GM18498 (cell line): ENCODE measurements around the gene EAPP.
A peak's percentile ranks its signal among the peaks of the same experiment; 100 is the strongest.
"Not testable (repeated sequence)": the region's sequence is repeated elsewhere in the genome, so short reads cannot be mapped to it uniquely, and the experiment has no call there.

Experiments
- ATAC-seq: cut with Tn5 transposase; IDR thresholded peaks from one replicate; pipeline ENCODE4 v1.9.1; 2021; ENCODE audit warnings: mild to moderate bottlenecking, moderate library complexity; ENCODE audit not compliant: unreplicated experiment

The EAPP gene, protein sequence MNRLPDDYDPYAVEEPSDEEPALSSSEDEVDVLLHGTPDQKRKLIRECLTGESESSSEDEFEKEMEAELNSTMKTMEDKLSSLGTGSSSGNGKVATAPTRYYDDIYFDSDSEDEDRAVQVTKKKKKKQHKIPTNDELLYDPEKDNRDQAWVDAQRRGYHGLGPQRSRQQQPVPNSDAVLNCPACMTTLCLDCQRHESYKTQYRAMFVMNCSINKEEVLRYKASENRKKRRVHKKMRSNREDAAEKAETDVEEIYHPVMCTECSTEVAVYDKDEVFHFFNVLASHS

DNA sequence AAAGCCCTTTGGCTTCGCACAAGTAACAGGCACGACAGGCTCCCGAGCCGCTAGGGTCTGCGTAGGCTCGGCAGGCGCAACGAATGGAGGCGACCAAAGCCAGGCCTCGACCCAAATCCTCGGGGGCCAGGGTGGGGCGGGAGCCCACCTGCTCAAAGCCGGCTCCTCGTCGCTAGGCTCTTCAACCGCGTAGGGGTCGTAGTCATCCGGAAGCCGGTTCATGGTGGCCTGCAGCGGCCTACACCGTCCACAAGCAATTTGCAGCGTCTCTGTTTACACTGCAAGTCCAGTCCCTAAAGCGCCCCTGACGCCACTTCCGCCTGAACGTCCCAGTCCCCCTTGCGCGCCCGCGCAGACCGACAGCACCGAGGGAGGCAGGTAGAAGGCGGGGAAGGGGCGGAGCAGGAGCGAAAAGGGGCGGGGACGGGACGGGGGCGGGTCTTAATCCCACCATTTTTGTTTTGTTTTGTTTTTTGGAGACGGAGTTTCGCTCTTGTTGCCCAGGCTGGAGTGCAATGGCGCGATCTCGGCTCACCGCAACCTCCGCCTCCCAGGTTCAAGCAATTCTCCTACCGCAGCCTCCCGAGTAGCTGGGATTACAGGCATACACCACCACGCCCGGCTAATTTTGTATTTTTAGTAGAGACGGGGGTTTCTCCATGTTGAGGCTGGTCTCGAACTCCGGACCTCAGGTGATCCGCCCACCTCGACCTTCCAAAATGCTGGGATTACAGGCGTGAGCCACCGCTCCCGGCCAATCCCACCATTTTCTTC lies at the start of gene EAPP:
Gene EAPP, minus strand, starts transcription at position 295 of the 774 bp plus-strand sequence. Its CDS starts 73 bp downstream, at position 222.
- ATAC-seq: peak; percentile 100

DNA sequence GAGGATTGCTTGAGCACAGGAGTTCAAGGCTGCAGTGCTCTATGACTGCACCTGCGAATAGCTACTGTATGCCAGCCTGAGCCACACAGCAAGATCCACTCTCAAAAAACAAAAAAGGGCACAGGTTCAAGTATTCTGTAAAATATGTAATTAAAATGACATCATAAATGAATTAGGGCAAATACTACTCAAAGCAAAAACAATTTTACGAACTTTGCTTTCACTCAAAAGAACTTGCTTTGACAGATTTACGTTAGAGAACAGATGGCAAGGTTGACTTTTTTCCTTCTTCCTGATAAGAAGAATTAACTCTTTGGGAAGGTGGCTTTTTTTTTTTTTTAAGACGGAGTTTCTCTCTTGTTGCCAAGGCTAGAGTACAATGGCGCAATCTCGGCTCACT lies 44.0 kb upstream of the EAPP start:
- ATAC-seq: no peak

DNA sequence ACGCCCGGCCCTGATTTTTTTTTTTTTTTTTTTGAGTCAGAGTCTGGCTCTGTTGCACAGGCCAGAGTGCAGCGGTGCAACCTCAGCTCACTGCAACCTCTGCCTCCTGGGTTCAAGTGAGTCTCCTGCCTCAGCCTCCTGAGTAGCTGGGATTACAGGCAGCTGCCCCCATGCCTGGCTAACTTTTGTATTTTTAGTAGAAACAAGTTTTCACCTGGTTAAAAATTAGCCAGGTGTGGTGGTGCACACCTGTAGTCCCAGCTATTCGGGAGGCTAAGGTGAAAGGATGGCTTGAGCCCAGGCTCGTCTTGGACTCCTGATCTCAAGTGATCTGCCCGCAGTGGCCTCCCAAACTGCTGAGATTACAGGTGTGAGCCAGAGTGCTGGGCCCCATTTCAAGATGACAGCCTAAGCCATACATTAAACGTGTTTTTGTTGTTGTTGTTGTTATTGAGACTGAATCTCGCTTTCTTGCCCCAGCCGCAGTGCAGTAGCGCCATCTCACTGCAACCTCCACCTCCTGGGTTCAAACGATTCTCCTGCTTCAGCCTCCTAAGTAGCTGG lies 42.7 kb upstream of the EAPP start:
- ATAC-seq: no peak

DNA sequence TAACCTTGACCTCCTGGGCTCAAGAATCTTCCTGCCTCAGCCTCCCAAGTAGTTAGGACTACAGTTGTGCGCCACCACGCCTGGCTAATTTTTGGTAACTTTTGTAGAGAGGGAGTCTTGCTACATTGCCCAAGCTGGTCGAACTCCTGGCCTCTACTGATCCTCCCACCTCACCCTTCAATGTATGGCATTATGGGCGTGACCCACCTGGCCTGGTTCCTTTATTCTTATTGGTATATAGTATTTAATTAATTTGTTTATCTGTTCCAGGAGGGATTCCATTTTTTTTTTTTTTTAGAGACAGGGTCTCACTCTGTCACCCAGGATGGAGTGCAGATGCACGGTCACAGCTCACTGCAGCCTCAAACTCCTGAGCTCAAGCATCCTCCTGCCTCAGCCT lies 40.9 kb upstream of the EAPP start:
- ATAC-seq: no peak

DNA sequence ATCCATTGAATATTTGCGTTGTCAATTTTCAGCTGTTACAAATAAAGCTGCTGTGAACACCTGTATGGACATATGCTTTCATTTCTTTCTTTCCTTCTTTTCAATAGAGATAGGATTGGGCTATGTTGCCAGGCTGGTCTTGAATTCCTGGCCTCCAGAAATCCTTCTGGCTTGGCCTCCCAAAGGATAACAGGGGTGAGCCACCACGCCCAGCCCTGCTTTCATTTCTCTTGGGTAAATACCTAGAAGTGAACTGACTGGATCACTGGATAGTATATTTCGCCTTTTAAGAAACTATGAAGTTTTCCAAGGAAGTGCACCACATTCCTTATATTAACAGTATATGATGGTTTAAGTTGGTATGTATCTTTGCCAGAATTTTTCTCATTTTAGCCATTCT lies 32.3 kb upstream of the EAPP start:
- no peak for ATAC-seq

DNA sequence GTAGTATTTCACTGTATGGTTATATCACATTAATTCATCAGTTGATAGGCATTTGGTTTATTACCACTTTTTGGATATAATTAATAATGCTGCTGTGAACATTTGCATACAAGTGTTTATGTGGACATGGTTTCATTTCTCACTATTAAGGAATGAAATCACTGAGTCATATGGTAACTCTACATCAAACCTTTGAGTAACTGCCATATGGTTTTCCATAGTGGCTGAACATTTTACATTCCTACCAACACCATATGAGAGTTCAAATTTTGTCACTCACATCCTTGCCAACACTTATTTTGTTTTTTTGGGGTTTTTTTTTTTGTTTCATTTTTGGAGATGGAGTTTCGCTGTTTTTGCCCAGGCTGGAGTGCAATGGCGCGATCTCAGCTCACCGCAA lies 30.2 kb upstream of the EAPP start:
- no peak for ATAC-seq

DNA sequence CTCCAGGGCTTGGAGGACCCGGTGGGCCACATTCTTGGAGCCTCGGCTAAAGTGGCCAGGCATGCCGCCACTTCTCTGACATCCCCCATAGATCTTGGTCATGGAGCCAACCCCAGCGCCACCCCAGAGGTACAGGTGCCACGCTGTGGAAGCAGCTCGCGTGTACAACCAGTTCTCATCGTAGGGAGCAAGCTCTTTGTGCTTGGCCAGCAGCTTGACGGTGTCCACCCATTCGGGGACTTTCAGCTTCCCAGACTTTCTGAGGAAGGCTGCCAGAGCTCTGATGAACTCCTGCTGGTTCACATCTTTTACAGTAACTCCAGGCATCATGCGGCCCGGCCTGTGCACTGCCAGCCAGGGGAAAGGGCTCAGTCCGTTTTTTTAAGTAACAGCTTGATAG lies 29.3 kb upstream of the EAPP start:
- no peak for ATAC-seq

DNA sequence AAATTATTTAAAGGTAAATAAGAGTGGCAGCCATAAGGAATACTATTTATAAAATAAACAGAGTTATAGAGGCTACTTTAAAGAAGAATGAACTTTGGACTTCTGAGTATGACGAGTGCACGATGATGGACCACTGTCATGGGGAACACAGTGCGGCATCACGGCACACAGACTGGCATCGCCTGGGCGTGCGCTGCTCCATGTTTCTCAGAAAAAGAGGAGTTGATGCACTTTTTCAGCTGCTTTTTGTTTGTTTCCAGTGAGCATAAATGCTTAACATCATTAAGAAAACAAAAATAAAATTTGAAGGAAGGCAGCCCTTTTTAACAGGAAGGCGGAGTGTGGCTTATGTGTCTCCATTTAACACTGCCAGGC lies 23.3 kb upstream of the EAPP start:
- ATAC-seq: no peak

DNA sequence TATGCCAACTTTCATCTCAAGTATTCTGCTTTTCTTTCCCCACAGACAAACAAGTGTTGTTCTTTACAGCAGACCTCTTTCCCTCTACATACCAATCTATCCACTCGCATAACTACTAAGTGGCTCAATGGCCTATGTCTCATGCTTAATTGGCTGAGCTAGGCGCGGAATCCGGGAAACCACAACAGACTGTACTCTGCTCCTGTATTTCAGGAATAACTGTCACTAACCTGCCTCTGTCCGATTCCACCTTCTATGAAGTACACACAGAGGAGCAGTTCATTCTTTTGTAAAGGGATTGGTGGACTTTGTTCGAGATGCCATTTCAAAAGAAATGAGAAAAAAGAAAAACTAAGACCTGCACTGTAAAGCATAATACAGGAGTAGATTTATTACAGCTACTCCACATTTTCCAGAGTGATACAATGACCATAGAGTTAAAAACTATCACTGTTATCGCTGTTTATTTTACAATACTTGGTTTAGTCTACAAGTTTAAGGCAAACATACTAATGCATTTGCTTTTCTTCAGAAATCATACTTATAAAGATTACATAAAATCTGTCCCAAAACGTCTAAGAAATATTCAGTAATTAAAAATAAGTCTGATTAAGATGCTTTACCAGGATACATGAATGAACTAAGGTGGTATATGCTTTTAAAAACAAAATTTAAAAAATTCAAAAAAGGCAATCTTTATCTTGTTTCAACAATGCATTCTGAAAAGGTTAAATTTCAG lies 22.7 kb upstream of the EAPP start:
- ATAC-seq: not testable (repeated sequence)

DNA sequence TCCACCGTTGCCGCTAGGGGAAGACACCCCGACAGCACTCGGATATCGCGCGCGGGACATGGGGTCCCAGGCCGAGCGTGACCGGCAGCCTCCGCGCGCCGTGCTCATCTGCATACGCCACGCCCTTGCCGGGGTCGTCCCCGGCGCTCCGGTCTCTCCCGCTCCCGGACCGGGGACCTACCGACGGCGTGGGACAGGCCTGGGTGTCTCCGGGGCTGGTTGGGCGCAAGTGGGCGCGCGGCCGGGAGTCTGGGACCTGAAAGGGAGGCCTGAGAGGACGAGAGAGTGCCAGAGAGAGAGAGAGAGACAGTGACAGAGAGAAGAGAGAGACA lies 17.0 kb upstream of the EAPP start:
- peak; percentile 62 for ATAC-seq

DNA sequence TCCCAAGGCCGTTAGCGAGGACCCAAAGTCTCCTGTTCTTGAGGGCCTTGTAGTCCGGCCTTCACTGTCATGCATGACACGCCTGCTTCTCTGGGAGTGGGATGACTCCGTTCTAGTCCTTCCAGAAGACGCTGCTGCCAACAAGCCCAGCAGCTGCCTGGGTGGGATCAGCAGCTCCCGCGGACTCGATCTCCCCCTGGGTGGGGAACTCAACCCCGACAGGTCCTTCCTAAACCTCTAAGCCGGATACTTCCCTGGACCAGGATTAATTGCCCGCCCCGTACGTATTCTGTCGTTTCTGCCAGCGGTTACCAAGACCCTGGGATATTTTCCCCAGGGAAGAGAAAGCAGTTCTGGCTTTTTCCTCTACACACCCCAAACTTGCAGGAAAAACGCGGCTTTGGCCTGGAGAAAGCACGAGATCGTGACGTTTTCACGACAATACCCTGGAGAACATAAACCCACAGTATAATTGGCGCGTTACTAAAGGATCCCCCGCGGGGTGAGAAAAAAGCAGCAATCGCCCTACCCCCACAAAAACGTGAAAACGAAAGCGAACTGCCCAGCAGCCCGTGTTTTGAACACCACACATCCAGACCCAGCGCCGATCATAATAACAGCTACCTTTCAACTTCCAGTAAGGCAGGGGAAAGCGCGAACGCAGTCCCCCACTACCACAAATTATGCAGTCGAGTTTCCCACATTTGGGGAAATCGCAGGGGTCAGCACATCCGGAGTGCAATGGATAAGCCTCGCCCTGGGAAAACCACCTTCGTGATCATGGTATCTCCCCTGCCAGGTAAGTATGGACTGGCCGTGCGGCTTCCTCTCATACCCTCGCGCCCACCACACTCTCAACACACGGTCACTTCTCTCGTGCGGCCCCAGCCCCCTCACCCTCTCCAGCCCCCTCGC lies 16.3 kb upstream of the EAPP start:
- peak; percentile 75 for ATAC-seq

DNA sequence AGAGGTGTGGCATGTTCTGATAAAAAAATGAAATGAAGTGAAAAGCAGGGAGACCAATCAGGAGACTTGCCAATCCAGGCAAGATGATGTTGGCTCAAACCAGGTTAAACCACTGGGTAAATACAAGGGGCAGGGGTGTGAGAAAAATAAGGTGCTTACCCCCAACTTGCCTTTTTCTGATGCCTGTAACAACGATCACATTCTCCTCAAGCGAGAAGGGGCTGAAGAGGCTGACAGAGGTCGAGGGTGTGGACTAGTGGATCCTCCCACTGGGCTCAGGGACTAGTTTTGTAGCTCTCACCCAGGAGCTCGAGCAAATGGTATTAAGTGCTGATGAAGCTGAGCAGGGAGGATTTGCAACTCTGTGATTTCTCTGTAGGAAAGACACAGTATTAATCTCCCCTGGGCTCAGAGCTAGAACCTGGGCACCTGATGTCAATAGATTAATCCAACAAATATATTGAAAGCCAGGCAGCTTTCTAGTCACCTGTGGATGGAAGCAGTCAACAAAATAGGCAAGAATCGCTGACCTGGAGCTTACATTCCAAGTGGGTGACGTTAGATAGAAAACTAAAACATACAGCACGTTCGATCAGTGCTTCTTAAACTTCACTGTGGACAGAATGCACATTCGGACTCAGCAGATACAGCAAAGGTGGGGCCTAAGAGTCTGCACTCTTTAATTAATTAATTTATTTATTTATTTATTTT lies 15.2 kb upstream of the EAPP start:
- ATAC-seq: no peak

DNA sequence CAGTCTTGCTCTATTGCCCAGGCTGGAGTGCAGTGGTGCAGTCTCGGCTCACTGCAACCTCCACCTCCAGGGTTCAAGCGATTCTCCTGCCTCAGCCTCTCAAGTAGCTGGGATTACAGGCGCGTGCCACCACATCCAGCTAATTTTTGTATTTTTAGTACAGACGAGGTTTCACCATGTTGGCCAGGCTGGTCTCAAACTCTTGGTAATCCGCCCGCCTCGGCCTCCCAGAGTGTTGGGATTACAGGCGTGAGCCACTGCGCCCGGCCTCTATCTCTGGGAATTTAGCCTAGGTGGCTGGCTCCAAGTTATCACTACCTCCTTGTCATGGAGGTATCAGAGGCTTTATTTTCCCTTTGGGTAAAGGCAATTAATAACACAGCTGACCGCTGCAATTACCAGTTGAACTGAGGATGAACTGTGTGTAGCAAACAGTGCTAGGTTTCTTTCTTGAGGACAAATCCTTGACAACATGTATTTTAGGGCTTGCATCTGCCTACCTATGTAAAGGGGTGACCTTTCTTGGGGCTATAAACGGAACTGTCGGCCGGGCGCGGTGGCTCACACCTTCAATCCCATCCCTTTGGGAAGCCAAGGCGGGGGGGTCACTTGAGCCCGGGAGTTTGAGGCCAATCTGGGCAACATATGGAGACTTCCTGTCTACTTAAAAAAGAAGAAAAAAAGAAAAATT lies 9.9 kb upstream of the EAPP start:
- not testable (repeated sequence) for ATAC-seq

DNA sequence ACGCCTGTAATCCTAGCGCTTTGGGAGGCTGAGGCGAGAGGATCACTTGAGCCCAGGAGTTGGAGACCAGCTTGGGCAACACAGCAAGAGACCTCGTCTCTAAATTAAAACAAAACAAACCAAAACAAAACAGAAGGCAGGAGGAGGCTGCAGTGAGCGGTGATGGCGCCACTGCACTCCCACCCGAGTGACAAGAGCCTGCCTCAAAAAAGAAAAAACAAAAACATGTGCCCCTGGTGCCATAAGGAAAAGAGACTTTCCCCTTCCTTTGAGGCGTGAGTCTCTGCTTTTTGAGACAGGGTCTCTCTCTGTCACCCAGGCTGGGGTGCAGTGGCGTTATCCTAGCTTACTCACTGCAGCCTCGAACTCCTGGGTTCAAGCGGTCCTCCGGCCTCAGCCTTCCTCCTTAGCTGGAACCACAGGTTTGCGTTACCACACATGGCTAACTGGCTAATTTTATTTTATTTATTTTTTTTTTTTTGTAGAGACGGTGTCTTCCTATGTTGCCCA lies 9.0 kb upstream of the EAPP start:
- no peak for ATAC-seq

DNA sequence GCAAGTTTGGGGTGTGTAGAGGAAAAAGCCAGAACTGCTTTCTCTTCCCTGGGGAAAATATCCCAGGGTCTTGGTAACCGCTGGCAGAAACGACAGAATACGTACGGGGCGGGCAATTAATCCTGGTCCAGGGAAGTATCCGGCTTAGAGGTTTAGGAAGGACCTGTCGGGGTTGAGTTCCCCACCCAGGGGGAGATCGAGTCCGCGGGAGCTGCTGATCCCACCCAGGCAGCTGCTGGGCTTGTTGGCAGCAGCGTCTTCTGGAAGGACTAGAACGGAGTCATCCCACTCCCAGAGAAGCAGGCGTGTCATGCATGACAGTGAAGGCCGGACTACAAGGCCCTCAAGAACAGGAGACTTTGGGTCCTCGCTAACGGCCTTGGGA lies 7.6 kb upstream of the EAPP start:
- ATAC-seq: peak; percentile 43

DNA sequence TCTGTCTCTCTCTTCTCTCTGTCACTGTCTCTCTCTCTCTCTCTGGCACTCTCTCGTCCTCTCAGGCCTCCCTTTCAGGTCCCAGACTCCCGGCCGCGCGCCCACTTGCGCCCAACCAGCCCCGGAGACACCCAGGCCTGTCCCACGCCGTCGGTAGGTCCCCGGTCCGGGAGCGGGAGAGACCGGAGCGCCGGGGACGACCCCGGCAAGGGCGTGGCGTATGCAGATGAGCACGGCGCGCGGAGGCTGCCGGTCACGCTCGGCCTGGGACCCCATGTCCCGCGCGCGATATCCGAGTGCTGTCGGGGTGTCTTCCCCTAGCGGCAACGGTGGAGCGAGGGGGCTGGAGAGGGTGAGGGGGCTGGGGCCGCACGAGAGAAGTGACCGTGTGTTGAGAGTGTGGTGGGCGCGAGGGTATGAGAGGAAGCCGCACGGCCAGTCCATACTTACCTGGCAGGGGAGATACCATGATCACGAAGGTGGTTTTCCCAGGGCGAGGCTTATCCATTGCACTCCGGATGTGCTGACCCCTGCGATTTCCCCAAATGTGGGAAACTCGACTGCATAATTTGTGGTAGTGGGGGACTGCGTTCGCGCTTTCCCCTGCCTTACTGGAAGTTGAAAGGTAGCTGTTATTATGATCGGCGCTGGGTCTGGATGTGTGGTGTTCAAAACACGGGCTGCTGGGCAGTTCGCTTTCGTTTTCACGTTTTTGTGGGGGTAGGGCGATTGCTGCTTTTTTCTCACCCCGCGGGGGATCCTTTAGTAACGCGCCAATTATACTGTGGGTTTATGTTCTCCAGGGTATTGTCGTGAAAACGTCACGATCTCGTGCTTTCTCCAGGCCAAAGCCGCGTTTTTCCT lies 7.0 kb upstream of the EAPP start:
- peak; percentile 73 for ATAC-seq

DNA sequence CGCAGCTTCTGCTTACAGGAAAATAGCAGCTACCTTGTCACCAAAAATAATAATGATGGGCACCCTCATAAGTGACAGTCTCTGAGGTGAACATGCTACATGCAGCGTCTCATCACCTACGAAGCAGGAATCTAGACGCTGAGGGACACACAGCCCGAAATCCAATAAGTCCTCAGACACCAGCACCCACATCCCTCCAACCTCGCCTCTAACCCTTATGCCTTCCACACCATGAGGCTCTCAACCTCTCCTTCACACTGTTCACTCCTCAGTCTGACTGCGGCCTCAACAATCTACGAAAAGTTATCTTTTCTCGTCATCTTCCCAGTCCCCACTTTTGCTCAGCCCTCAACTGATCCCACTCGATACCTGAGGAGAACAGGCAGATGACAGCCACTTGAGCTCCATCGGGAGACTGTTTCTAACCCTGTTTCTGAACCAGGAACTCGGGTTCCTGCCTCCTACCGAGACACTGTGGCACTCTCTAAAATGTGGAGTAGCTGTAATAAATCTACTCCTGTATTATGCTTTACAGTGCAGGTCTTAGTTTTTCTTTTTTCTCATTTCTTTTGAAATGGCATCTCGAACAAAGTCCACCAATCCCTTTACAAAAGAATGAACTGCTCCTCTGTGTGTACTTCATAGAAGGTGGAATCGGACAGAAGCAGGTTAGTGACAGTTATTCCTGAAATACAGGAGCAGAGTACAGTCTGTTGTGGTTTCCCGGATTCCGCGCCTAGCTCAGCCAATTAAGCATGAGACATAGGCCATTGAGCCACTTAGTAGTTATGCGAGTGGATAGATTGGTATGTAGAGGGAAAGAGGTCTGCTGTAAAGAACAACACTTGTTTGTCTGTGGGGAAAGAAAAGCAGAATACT lies 919 bp upstream of the EAPP start:
- not testable (repeated sequence) for ATAC-seq
